NT2/D1 (cell line): ENCODE data around the gene FZD10.

Experiments
- DNase-seq: peaks from one replicate; pipeline ENCODE4 v3.0.0-alpha.2; 2011; ENCODE audit warnings: low read depth, low spot score
- H3K27me3 ChIP-seq: 2 replicates; pipeline ENCODE4 v1.6.0; 2011; ENCODE audit warnings: mild to moderate bottlenecking; ENCODE audit not compliant: insufficient read length, insufficient read depth
- H3K36me3 ChIP-seq: 2 replicates; pipeline ENCODE4 v1.6.1; 2011; ENCODE audit warnings: mild to moderate bottlenecking, low read length, mixed read lengths; ENCODE audit not compliant: insufficient read depth, insufficient read length
- H3K4me1 ChIP-seq: 2 replicates; pipeline ENCODE4 v1.5.1; 2011; ENCODE audit not compliant: insufficient read depth, insufficient read length
- H3K4me3 ChIP-seq: 2 replicates; pipeline ENCODE4 v1.5.1; 2011; ENCODE audit warnings: low read depth; ENCODE audit not compliant: insufficient read length
- H3K9ac ChIP-seq: 2 replicates; pipeline ENCODE4 v1.6.0; 2011; ENCODE audit warnings: low read depth; ENCODE audit not compliant: insufficient read length
- H3K9me3 ChIP-seq: 2 replicates; pipeline ENCODE4 v1.5.1; 2011; ENCODE audit warnings: mild to moderate bottlenecking, low read length; ENCODE audit not compliant: insufficient read depth
- SUZ12 ChIP-seq: IDR thresholded peaks from 2 replicates; pipeline ENCODE4 v1.6.1; 2011; ENCODE audit not compliant: insufficient read length, insufficient read depth; ENCODE audit errors: extremely low read depth
- YY1 ChIP-seq: IDR thresholded peaks from 2 replicates; pipeline ENCODE4 v1.6.1; 2011; ENCODE audit not compliant: insufficient read length, insufficient read depth
- ZNF274 ChIP-seq: IDR thresholded peaks from 2 replicates; pipeline ENCODE4 v1.6.1; 2011; ENCODE audit warnings: mild to moderate bottlenecking, low read depth, low read length

FZD10 gene

DNA sequence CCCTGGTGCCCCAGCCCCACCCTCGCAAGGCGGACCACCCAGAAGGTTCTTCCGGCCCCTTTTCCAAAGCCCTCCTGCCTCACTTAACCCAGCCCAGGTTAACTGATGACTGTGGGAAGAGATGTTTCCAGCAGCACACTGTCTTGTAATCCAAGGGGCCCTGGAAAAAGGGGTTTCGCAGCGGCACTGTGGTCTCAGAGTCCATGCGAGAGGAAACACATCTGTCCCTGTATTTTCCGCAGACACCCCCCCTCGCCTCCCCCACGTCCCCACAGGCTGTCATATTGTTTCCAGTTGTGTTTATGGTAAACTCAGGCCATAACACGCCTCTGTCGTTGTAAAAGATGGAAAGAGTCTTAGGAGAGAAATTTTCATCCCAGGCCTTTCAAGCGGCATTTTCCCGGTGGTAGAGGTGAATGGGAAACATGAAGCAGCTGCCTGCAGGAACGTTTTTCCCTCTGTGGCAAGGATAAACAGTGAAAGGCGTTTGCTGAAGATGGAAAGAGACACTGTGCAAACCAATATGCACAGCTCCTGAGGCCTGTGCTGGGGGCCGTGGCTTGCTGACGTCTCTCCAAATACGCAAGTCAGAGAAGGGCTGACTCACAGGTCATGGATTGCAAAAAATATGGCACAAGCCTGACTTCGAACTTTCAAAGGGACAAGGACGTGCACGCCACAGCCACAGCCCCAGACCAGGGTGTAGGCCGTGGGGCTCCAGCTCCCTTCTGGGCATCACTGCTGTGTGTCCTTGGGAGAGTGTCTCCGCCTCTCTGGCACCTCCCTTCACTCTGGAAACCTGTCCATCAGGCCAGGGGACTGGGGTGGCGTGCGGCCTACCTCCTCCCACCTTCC is 22.5 kb upstream of the FZD10 start:
- no peak for TF ChIP-seq SUZ12
- TF ChIP-seq ZNF274: no peak
- TF ChIP-seq YY1: no peak
- no peak overlapping the region for H3K9ac ChIP-seq
- H3K4me1 ChIP-seq: peaks cover 17% of the 10 kb centered on the region
- H3K9me3 ChIP-seq: no peaks in the 10 kb centered on the region
- H3K36me3 ChIP-seq: no peaks in the 10 kb centered on the region
- H3K4me3 ChIP-seq: no peak overlapping the region
- no peak for DNase-seq
- peaks cover 59% of the 10 kb centered on the region for H3K27me3 ChIP-seq

- no peaks in the 10 kb centered on the region for H3K36me3 ChIP-seq
- no peak overlapping the region for H3K9ac ChIP-seq
- DNase-seq: no peak
- TF ChIP-seq YY1 (no peak), ZNF274 (no peak), SUZ12 (no peak)
- H3K4me1 ChIP-seq: peaks cover 14% of the 10 kb centered on the region
- H3K9me3 ChIP-seq: no peaks in the 10 kb centered on the region
- H3K27me3 ChIP-seq: peaks cover 46% of the 10 kb centered on the region
- no peak overlapping the region for H3K4me3 ChIP-seq
Observed at GRCh38 chr12:130141105-130141504, 21.2 kb upstream of the FZD10 start.

- peaks cover 40% of the 10 kb centered on the region for H3K27me3 ChIP-seq
- H3K4me1 ChIP-seq: peaks cover 12% of the 10 kb centered on the region
- H3K9ac ChIP-seq: no peak overlapping the region
- no peaks in the 10 kb centered on the region for H3K36me3 ChIP-seq
- no peak overlapping the region for H3K4me3 ChIP-seq
- TF ChIP-seq ZNF274: no peak
- no peak for TF ChIP-seq SUZ12
- no peak for TF ChIP-seq YY1
- no peaks in the 10 kb centered on the region for H3K9me3 ChIP-seq
- DNase-seq: no peak
Observed at GRCh38 chr12:130141901-130142683, 20.2 kb upstream of the FZD10 start.

GRCh38 chr12:130142736-130143135 is 19.5 kb upstream of the FZD10 start:
- DNase-seq: no peak
- peaks cover 12% of the 10 kb centered on the region for H3K4me1 ChIP-seq
- no peaks in the 10 kb centered on the region for H3K36me3 ChIP-seq
- no peak overlapping the region for H3K9ac ChIP-seq
- H3K4me3 ChIP-seq: no peak overlapping the region
- peaks cover 38% of the 10 kb centered on the region for H3K27me3 ChIP-seq
- TF ChIP-seq ZNF274: no peak
- no peaks in the 10 kb centered on the region for H3K9me3 ChIP-seq

GRCh38 chr12:130143136-130143535 is 19.1 kb upstream of the FZD10 start:
- no peaks in the 10 kb centered on the region for H3K9me3 ChIP-seq
- DNase-seq: no peak
- no peak overlapping the region for H3K9ac ChIP-seq
- H3K4me3 ChIP-seq: no peak overlapping the region
- no peaks in the 10 kb centered on the region for H3K36me3 ChIP-seq
- peaks cover 12% of the 10 kb centered on the region for H3K4me1 ChIP-seq
- TF ChIP-seq SUZ12 (no peak), ZNF274 (no peak), YY1 (no peak)
- H3K27me3 ChIP-seq: peaks cover 39% of the 10 kb centered on the region

DNA sequence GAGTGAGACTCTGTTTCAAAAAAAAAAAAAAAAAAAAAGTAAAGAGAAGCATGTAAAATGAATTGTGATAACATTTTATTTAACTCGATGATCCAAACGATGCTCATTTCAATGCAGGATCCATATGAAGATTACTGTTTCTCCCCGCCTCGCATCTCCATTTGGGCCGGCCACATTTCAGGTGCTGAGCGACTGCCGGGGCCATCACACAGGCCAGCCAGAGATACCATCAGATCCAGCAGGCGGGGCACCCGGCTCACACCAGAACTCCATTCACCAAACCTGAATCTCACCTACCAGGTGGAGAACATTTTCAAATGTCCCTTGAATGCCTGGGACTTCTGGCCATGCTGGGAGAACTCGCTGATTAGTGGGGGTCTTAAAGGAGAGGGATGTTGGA is 18.0 kb upstream of the FZD10 start:
- no peak overlapping the region for H3K4me3 ChIP-seq
- peaks cover 35% of the 10 kb centered on the region for H3K27me3 ChIP-seq
- no peak overlapping the region for H3K9ac ChIP-seq
- no peaks in the 10 kb centered on the region for H3K36me3 ChIP-seq
- peaks cover 6% of the 10 kb centered on the region for H3K4me1 ChIP-seq
- no peak for DNase-seq
- H3K9me3 ChIP-seq: no peaks in the 10 kb centered on the region
- TF ChIP-seq ZNF274 (no peak), YY1 (no peak)

- Histone ChIP-seq H3K9ac (no peak overlapping the region), H3K36me3 (no peaks in the 10 kb centered on the region), H3K9me3 (no peaks in the 10 kb centered on the region), H3K4me1 (no peaks in the 10 kb centered on the region), H3K27me3 (peaks cover 37% of the 10 kb centered on the region), H3K4me3 (no peak overlapping the region)
- TF ChIP-seq ZNF274 (no peak), YY1 (no peak), SUZ12 (no peak)
- no peak for DNase-seq
Observed at GRCh38 chr12:130145731-130146130, 16.5 kb upstream of the FZD10 start.
